HepG2 (cell line): ENCODE measurements around the gene FAM222A. TPM values are rescaled to one million over a fixed set of nuclear protein-coding genes. Genes with fewer than 3 reads are reported as not detected.

ENCODE experiments used
- ARHGAP35 ChIP-seq: sonication (generic); formaldehyde crosslinking; IDR thresholded peaks from 2 replicates; pipeline ENCODE4 v1.9.0; 2022; ENCODE audit warnings: mild to moderate bottlenecking, inconsistent platforms, moderate library complexity, missing genetic modification reagents, borderline replicate concordance
- GPN1 ChIP-seq: sonication (generic); formaldehyde crosslinking; IDR thresholded peaks from 2 replicates; pipeline ENCODE4 v1.5.1; 2020; ENCODE audit warnings: missing genetic modification reagents, borderline replicate concordance
- MTERF4 ChIP-seq: sonication (generic); formaldehyde crosslinking; IDR thresholded peaks from 2 replicates; pipeline ENCODE4 v1.8.0; 2023; ENCODE audit warnings: mild to moderate bottlenecking, missing genetic modification reagents
- NFKB2 ChIP-seq: sonication (generic); formaldehyde crosslinking; IDR thresholded peaks from 2 replicates; pipeline ENCODE4 v1.4.0; 2020; ENCODE audit warnings: missing genetic modification reagents, borderline replicate concordance
- NONO ChIP-seq, 2 experiments: fragments of 450-650 bp in 1 of 2; sonication (generic) in 1 of 2; formaldehyde crosslinking in 1 of 2; IDR thresholded peaks in 1 of 2; conservative IDR thresholded peaks in 1 of 2; 2 replicates each; pipeline versions ENCODE4 v1.6.1 to v1.8.0; 2017 to 2022; ENCODE audit warnings: mild to moderate bottlenecking in 1 of 2, missing genetic modification reagents in 1 of 2, moderate library complexity in 1 of 2
- POGZ ChIP-seq: sonication (generic); formaldehyde crosslinking; IDR thresholded peaks from 2 replicates; pipeline ENCODE4 v1.4.0; 2020; ENCODE audit warnings: mild to moderate bottlenecking, missing genetic modification reagents
- REST ChIP-seq, 2 experiments: IDR thresholded peaks; 2 replicates each; pipeline ENCODE4 v1.6.1; 2011 to 2012; ENCODE audit warnings: low read length in 2 of 2, borderline replicate concordance in 1 of 2, low read depth in 1 of 2, mild to moderate bottlenecking in 1 of 2, moderate library complexity in 1 of 2
- SMAD9 ChIP-seq: sonication (generic); formaldehyde crosslinking; IDR thresholded peaks from 2 replicates; pipeline ENCODE4 v1.5.1; 2020; ENCODE audit warnings: mild to moderate bottlenecking, missing genetic modification reagents
- ZFP36L2 ChIP-seq: sonication (generic); formaldehyde crosslinking; IDR thresholded peaks from 2 replicates; pipeline ENCODE4 v1.4.0; 2020; ENCODE audit warnings: missing genetic modification reagents
- ZFP90 ChIP-seq: sonication (generic); formaldehyde crosslinking; IDR thresholded peaks from 2 replicates; pipeline ENCODE4 v1.8.0; 2022; ENCODE audit warnings: missing genetic modification reagents, mild to moderate bottlenecking, inconsistent platforms, borderline replicate concordance
- ZKSCAN8 ChIP-seq: IDR thresholded peaks from 2 replicates; pipeline ENCODE4 v1.6.1; 2016; ENCODE audit warnings: borderline replicate concordance, missing genetic modification reagents, missing compliant biosample characterization
- ZNF263 ChIP-seq: sonication (generic); formaldehyde crosslinking; IDR thresholded peaks from 2 replicates; pipeline ENCODE4 v1.4.0; 2020; ENCODE audit warnings: missing genetic modification reagents
- ZNF367 ChIP-seq: sonication (generic); formaldehyde crosslinking; IDR thresholded peaks from 2 replicates; pipeline ENCODE4 v1.4.0; 2020; ENCODE audit warnings: missing genetic modification reagents, borderline replicate concordance
- ZNF530 ChIP-seq: sonication (generic); formaldehyde crosslinking; IDR thresholded peaks from 2 replicates; pipeline ENCODE4 v1.5.0; 2020; ENCODE audit warnings: low read depth, mild to moderate bottlenecking, missing genetic modification reagents
- ZNF569 ChIP-seq: sonication (generic); formaldehyde crosslinking; IDR thresholded peaks from 2 replicates; pipeline ENCODE4 v1.5.0; 2020; ENCODE audit warnings: mild to moderate bottlenecking, missing genetic modification reagents, moderate library complexity, borderline replicate concordance
- ZNF777 ChIP-seq: sonication (generic); formaldehyde crosslinking; IDR thresholded peaks from 2 replicates; pipeline ENCODE4 v1.4.0; 2020; ENCODE audit warnings: missing genetic modification reagents
- ZNF883 ChIP-seq: sonication (generic); formaldehyde crosslinking; IDR thresholded peaks from 2 replicates; pipeline ENCODE4 v1.5.1; 2020; ENCODE audit warnings: mild to moderate bottlenecking, missing genetic modification reagents; ENCODE audit errors: not compliant biosample characterization
- polyA plus RNA-seq, 8 experiments: library from polyadenylated mRNA; depleted of rRNA in 3 of 8; stranded (reverse) in 7 of 8; unstranded in 1 of 8; fragments of >200 nt; fragmentation: Illumina TruSeq in 4 of 8; extraction: Trizol in 4 of 8; gene quantifications; 2 replicates each; pipeline versions ENCODE4 v1.2.1 to v1.2.3, GENCODE V29; 2011 to 2016; ENCODE audit warnings: low read depth in 4 of 8, missing spikeins in 1 of 8, mixed read lengths in 1 of 8; ENCODE audit not compliant: insufficient read depth in 1 of 8
- total RNA-seq, 5 experiments: library from RNA; depleted of rRNA; stranded (reverse); fragments of >200 nt; fragmentation: Illumina TruSeq; extraction: Trizol; gene quantifications; 2 replicates each; pipeline ENCODE4 v1.2.3, GENCODE V29; 2016; ENCODE audit warnings: low read depth in 1 of 5
- TF ChIP-seq, protein P1 (sequence below): sonication (generic); formaldehyde crosslinking; IDR thresholded peaks from 2 replicates; pipeline ENCODE4 v1.5.1; 2020; ENCODE audit warnings: mild to moderate bottlenecking, missing genetic modification reagents, moderate library complexity
- TF ChIP-seq, protein P2 (sequence below): sonication (generic); formaldehyde crosslinking; IDR thresholded peaks from 2 replicates; pipeline ENCODE4 v1.4.0; 2020; ENCODE audit warnings: missing genetic modification reagents, low read depth, mild to moderate bottlenecking, borderline replicate concordance

FAM222A gene
- total and polyA plus RNA-seq, 2 of the 13 experiments (the other 11 are each of a cell fraction or from before 2014, with no cell fraction given): 2.7 to 9.6 TPM

GRCh38 chr12:109727039-109727723 lies 13.6 kb downstream of the FAM222A start (continued):
- TF ChIP-seq ZNF777 (CRISPR knock-in tag): no peak
- TF ChIP-seq, protein P1, sequence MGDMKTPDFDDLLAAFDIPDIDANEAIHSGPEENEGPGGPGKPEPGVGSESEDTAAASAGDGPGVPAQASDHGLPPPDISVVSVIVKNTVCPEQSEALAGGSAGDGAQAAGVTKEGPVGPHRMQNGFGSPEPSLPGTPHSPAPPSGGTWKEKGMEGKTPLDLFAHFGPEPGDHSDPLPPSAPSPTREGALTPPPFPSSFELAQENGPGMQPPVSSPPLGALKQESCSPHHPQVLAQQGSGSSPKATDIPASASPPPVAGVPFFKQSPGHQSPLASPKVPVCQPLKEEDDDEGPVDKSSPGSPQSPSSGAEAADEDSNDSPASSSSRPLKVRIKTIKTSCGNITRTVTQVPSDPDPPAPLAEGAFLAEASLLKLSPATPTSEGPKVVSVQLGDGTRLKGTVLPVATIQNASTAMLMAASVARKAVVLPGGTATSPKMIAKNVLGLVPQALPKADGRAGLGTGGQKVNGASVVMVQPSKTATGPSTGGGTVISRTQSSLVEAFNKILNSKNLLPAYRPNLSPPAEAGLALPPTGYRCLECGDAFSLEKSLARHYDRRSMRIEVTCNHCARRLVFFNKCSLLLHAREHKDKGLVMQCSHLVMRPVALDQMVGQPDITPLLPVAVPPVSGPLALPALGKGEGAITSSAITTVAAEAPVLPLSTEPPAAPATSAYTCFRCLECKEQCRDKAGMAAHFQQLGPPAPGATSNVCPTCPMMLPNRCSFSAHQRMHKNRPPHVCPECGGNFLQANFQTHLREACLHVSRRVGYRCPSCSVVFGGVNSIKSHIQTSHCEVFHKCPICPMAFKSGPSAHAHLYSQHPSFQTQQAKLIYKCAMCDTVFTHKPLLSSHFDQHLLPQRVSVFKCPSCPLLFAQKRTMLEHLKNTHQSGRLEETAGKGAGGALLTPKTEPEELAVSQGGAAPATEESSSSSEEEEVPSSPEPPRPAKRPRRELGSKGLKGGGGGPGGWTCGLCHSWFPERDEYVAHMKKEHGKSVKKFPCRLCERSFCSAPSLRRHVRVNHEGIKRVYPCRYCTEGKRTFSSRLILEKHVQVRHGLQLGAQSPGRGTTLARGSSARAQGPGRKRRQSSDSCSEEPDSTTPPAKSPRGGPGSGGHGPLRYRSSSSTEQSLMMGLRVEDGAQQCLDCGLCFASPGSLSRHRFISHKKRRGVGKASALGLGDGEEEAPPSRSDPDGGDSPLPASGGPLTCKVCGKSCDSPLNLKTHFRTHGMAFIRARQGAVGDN (CRISPR knock-in tag): peak; percentile 93
- TF ChIP-seq ZNF367 (CRISPR knock-in tag): no peak
- TF ChIP-seq ZNF569 (CRISPR knock-in tag): no peak
- TF ChIP-seq ZNF530: no peak
- no peak for TF ChIP-seq REST (IDR thresholded peaks at IDR 0.05; ENCODE audit: borderline replicate concordance in 1 of 2, low read depth in 1 of 2, low read length in 2 of 2)
- 0 out of 2 replicates have a peak, but pooled peaks have one; percentile 46 for TF ChIP-seq ZFP90 (CRISPR knock-in tag)
- TF ChIP-seq ZNF883 (CRISPR knock-in tag): no peak
- TF ChIP-seq NONO (IDR thresholded peaks at IDR 0.05): no peak
- no peak for TF ChIP-seq NONO (CRISPR knock-in tag; conservative IDR thresholded peaks at IDR 0.05)
- TF ChIP-seq ZKSCAN8 (CRISPR knock-in tag): no peak
- TF ChIP-seq, protein P2, sequence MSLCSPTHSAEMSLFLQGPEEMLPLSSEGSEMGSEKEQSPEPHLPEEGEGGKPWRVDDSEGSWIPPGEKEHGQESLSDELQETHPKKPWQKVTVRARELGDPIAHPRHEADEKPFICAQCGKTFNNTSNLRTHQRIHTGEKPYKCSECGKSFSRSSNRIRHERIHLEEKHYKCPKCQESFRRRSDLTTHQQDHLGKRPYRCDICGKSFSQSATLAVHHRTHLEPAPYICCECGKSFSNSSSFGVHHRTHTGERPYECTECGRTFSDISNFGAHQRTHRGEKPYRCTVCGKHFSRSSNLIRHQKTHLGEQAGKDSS (CRISPR knock-in tag): peak; percentile 61
- no peak for TF ChIP-seq SMAD9 (CRISPR knock-in tag)
- TF ChIP-seq POGZ (CRISPR knock-in tag): no peak
- TF ChIP-seq ZNF263: peak; percentile 16; the same call in 1 of the 2 replicates
- no peak for TF ChIP-seq ZFP36L2 (CRISPR knock-in tag)
- TF ChIP-seq NFKB2 (CRISPR knock-in tag): peak; percentile 58; the same call in 1 of the 2 replicates
- no peak for TF ChIP-seq GPN1 (CRISPR knock-in tag)
- TF ChIP-seq MTERF4 (CRISPR knock-in tag): no peak
- no peak for TF ChIP-seq ARHGAP35
